Hematopoietic multipotent progenitor cell treated with erythropoietin and hydrocortisone succinate and interleukin-3 and kit ligand, for 17 days (in vitro differentiated cells): ENCODE data around the gene RPS21.

Source experiments
- DNase-seq: peaks from one replicate; pipeline ENCODE4 v3.0.0-alpha.2; 2015; ENCODE audit warnings: low spot score

The RPS21 gene

DNA sequence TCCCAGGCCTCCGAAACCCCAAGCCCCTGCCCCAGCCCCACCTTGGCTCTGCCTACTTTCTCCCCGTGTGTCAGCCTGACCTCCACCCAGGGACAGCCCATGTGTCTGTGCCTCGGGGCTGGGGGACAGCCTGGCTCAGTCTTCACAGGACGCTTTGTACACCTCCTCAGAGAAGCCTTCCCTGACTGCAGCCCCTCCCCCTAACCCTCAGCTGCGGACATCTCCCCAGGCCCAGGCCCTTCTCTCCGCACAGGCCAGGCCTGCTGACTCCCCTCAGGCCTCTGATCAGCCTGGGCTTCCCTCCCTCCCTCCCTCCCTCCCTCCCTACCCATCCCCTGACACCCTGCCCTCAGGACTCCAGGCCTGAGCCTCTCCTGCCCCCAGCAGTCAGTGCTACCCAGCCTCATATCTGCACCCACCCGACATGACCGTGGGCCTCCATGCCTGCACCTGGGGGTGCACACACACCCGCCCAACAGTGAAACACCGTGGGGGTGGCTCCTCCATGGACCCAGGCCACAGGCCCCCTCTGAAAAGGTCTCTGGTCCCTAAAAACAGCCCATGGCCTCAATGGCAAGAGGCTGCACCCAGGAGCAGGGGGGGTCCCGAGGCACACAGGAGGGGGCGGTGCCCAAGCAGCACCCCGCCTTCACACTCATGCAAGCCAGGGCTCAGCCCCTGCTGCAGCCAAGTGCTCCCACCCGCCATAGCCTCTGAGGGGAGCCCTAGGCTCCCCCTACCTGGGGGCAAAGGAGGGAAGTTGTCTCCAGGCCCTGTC is 32.7 kb upstream of the RPS21 start:
- DNase-seq = no peak

GRCh38 chr20:62354811-62355341 is 32.0 kb upstream of the RPS21 start:
- DNase-seq = no peak

- no peak for DNase-seq
These were observed 31.4 kb upstream of the RPS21 start for GRCh38 chr20:62355516-62355877.

DNA sequence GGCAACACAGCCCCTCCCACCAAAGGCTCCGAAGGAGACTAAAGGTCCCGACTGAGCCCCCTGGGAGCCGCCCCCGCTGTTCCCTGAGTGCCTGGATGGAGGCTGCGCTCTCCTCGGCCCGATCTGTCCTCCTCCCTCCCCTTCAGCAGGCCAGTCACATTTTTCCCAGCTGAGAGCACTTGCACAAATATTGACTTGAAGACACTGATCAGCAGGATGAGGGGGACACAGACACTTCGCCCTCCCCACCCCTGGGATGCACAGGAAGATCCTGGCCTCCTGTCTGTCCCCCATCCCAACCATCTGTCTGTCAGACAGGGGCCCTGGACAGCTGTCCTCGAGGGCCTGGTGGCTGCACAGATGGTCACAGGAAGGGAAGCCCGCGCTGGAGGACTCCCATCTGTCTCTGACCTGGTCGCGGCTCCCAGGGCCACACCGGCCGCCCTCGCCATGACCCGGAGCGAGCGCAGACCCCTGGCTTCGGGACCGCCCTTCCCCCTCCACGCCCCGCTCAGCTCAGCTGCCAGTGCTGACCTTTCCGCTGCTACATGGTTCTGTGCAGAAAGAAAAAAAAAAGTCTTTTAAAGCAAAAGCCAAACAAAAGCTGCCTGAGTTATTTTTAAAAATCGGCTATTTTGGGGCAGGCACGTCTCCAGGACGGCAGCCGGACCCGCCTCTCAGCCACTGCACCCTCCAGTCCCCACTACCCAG is 30.9 kb upstream of the RPS21 start:
- DNase-seq = no peak

DNA sequence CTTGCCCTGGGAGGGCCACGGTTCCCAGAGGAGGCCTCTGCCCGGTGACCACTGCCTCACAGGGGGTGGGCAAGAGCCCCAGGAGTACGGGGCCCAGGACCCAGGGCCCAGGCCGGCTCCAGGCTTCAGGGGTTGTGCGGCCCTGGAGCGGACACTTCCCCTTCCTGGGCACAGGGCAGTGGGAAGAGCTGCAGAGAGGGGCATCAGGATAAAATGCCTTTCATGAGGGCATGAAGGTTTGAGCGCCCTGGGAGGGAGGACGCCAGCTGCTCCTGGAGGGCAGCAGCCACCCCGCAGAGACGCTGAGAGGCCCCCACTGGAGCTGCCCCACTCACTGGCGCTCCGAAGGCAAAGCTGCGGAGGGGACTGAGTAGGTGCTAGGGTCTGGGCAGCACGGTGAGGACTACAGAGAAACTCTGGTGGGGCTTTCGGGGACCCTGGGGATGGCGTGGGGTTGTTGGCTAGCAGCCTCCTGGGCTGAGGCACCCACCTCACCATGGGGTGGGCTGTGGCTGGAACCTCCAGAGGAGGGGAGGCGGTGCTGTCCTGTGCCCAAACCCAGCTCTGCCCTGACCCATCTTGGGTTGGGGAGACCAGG is 30.2 kb upstream of the RPS21 start:
- DNase-seq = no peak

DNA sequence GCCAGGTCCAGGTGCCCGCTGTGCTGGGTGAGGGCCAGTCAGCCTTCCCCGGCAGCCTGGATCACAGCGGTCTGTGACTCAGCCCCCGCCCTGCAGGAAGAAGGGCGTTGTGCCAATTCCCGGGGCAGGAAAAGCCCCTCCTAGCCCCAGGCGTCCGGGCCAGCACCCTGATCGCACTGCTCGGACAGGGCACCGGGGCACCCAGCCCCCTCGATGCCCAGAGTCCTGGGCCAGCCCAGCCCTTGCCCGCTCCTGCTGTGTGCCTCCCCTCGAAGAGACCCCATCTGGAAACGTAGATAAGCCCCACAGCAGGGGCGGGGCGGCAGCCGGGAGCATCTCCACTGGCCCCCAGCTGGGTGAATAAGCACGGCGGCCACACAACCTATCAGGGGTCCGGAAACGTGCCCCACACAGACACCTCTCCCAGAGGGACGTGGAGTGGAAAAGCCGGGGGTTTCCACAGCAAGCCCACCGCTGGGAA is 29.7 kb upstream of the RPS21 start:
- DNase-seq = peak; percentile 78

GRCh38 chr20:62357681-62358080 is 29.2 kb upstream of the RPS21 start:
- DNase-seq = no peak

- peak; percentile 32 for DNase-seq
These were observed 28.5 kb upstream of the RPS21 start for GRCh38 chr20:62358171-62359042.

DNA sequence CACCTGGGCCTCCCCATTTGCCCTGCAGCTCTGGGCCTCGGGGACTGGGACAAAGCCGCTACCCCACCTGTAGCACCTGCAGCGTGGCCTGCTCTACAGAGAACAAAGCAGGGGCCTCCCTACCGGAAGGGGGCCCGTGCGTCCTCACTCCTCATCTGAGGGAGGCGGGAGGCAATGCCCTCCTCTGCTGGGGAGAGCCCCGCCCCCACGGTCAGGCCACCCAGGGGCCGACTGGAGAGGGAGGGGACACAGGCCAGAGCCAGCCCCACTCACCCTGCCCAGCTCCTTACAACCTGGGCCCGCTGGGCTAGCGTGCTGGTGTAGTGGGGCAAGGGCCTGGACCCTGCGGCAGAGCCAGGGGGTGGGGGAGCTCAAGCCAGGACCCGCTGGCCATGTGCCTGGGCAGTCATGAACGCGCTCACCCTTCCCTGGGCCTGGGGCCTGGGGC is 27.8 kb upstream of the RPS21 start:
- DNase-seq = no peak

DNA sequence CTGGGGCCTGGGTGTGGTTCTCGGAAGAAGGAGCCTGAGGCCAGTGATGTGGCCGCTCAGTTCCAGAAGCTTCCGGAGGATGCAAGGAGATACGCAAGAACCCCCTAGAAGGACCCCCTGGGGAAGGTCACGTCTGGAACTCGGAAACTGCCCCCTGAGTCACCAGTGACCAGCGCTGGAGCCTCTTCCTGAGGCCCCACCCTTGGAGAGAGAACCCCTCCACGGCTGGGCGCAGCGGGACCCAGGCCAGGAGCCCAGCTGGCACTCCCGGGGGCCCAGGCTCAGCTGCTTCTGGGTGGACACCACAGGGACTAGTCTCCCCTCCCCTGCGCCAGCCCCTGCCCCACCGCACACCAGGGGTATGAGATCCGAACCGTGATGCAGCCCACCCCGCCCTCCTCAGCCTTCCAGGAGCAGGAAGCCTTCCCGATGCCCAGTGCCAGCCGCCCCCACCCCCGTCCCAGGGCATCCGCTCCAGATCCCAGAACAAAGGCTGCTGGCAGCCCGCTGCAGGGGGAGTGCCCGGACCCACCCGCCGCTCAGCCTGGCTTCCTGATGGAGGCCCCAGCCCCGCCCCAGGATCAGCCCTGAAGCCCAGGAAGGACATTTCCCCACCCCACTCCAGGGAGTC is 27.3 kb upstream of the RPS21 start:
- DNase-seq = no peak

GRCh38 chr20:62360854-62361798 is 25.8 kb upstream of the RPS21 start:
- DNase-seq = no peak

DNA sequence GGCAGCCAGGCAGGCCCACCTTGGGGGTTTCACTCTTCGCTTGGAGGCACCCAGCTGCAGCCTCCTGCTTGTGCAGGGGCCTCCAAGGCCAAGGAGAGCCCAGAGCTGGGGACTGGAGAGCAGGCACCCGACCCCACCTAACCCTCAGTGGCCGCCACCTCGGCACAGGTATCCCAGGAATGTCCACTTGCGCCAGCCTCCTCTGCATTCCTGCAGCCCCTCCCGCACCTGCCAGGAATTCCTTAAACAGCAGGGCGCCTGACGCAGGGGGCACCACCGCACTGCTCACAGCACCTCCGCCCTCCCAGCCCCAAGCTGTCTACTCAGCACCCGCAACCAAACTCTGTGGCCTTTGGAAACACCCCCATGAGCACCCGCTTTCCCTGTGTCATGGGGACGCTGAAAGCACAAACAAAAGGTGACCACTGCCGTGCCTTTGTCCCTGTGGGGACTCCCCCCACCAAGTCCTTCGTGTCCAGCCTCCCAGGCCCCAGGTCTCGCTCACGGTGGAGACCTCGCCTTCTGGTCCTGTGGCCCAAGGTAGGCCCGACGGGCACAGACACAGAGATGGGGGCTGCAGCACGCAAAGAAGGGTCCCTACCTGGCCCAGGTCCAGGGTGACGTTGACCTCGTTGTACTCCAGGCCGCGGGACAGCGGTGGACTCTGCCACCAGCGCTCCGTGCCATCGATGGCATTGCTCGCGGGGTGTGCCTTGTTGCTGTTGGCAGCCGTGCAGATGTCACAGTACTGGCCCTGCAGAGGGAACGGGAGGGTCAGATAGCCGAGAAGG is 24.9 kb upstream of the RPS21 start:
- DNase-seq = no peak

GRCh38 chr20:62362590-62362940 is 24.3 kb upstream of the RPS21 start:
- no peak for DNase-seq

GRCh38 chr20:62362991-62363919 is 23.6 kb upstream of the RPS21 start:
- DNase-seq = no peak

- no peak for DNase-seq
These were observed 22.7 kb upstream of the RPS21 start for GRCh38 chr20:62363920-62364851.

DNA sequence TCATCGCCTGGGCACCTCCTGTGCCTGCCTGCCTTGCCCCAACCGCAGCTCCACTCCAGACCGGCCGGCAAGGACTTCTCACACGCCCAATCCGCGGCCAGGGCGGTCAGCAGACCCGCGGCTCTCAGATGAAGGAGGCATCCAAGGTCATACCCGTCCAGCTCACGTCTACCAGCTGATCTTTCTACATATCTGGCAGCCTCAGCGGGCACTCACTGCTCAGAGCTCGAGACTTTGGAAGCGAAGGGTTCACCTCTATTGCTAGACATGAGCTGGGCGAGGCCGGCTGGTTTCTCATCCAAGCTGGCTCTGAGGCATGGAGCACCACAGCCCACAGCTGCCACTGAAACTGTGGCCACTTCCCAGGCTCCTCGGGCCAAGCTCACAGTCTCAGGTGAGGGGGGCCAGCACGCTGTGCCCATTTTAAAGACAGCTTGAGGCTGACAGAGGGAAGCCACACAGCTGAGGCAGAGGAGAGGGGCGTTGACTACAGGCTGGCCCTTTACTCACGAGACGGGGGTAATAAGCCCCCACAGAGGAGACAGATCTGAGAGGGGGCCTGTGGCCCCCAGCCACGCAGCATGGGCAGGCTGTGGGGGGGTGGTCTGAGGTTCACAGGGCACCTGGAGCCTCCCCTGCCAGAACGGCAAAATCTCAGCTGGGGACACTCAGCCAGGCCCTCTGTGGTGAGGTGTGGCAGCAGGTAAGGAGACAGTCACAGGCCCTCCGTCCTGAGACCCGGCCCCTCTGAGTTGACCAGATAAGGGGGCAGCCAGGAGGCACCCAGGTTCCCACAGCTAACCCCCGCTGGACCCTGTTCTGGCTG is 21.8 kb upstream of the RPS21 start:
- no peak for DNase-seq
